Measurements from ENCODE around the gene HNF1A.
"Not testable (repeated sequence)": the region's sequence is repeated elsewhere in the genome, so short reads cannot be mapped to it uniquely, and the experiment has no call there.

The HNF1A gene, protein sequence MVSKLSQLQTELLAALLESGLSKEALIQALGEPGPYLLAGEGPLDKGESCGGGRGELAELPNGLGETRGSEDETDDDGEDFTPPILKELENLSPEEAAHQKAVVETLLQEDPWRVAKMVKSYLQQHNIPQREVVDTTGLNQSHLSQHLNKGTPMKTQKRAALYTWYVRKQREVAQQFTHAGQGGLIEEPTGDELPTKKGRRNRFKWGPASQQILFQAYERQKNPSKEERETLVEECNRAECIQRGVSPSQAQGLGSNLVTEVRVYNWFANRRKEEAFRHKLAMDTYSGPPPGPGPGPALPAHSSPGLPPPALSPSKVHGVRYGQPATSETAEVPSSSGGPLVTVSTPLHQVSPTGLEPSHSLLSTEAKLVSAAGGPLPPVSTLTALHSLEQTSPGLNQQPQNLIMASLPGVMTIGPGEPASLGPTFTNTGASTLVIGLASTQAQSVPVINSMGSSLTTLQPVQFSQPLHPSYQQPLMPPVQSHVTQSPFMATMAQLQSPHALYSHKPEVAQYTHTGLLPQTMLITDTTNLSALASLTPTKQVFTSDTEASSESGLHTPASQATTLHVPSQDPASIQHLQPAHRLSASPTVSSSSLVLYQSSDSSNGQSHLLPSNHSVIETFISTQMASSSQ

DNA sequence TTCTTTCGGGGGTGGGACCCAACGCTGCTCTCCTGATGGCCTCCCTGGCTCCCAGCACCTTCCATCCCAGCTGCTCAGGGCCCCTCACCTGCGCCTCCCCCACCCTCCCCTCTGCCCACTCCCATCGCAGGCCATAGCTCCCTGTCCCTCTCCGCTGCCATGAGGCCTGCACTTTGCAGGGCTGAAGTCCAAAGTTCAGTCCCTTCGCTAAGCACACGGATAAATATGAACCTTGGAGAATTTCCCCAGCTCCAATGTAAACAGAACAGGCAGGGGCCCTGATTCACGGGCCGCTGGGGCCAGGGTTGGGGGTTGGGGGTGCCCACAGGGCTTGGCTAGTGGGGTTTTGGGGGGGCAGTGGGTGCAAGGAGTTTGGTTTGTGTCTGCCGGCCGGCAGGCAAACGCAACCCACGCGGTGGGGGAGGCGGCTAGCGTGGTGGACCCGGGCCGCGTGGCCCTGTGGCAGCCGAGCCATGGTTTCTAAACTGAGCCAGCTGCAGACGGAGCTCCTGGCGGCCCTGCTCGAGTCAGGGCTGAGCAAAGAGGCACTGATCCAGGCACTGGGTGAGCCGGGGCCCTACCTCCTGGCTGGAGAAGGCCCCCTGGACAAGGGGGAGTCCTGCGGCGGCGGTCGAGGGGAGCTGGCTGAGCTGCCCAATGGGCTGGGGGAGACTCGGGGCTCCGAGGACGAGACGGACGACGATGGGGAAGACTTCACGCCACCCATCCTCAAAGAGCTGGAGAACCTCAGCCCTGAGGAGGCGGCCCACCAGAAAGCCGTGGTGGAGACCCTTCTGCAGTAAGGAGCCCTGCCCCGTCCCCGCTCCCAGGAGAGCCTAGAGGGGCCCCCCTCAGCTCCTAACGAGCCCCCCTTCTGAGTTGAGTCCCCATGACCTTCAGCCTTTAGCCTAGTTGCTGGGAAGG, at the start of gene HNF1A:
Gene HNF1A, plus strand, starts transcription at position 248 of the 924 bp plus-strand sequence. Its CDS starts 226 bp downstream, at position 474.
- no peak for DNase-seq

DNA sequence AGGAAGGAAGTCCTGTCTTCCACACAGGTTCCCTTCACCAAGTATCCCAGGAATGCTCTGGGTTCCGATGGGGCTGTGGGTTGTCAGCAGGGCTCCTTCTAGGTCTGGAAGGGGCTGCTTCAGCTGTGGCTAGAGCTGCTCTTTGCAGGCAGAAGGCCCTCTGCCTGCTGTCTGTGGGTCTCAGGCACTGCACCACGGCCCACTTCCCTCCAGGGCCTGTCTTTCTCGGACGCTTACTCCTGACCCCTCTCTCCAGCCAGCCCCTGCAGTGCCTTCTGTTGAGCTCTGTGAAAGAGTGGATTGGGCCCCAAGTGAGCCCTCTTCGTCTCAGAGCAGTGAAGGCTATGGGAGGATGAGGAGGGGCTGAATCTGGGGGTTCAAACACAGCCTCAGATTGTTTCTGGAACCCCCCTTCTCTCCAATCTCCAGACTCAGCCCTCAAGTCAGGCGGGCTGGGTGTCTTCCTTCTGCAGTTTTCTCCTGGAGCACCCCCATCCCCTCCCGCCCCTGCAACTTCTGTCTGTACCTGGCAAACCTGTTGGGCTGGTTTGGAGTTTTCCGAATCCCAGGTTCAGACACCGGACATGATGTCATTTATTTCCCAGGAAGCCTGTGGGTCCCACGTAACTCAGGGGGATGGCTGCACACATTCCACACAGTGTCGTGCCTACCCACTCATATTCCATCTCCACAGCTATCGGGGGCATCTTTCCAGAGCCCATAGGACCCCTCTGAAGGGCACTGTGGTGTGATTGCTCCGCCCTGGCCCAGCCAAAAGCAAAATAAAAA, 49.3 kb upstream of the HNF1A start:
- no peak for DNase-seq

DNA sequence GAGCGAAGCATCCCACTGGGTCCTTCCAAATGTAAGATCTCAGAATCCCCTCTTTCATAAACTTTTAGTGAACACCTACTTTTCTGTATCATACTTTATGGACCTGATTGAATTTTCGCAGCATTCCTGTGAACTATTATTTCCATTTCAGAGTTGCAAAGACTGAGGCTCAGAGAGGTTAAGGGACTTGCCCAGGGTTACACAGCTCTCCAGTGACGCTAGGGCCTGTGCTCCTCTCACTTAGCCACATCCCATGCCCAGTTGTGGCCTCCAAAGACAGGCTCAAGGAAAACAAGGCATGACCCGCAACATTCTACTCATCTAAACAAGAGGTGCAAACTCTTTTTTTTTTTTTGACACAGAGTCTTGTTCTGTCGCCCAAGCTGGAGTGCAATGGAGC, 48.3 kb upstream of the HNF1A start:
- DNase-seq, result no peak

DNA sequence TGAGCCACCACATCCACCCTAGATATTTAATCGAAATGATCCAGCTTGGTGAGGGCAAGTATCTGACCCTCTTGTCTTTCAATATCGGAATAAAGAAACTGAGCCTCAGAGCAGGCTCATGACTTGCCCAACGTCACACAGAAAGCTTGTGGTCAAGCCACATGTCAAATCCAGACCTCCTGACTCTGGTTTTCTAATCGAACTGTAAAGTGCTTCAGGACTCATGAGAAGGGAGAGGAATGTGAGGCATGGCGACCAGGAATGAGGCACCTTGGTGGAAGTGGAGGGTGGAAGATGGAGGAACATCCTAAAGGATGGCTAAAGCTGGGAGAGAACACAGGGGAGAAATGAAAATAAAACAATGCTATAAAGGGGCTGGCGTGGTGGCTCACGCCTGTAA, 46.3 kb upstream of the HNF1A start:
- DNase-seq, result no peak

DNA sequence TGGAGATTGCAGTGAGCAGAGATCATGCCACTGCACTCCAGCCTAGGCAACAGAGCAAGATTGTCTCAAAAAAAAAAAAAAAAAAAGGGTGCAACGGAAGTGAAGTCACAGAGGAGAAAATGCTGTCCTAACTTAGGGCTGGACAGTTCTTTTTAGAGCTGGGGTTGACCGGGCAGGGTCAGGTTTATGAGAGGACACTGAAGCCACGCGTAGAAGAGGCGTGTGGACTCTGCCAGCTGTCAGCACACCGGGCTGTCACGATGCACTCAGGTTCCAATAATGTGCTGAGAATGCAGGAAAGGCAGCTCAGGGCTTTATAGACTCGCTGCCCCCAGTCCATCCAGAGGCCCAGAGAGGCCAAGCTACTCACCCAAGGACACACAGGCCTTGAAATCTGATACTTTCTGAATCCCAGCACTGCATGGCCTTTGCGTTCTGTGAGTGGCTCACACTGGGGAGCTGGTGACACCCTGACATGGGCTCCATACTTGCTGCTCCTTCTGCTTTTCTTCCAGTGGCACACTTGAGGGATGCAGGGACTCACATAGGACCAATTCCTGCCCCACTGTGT, 45.3 kb upstream of the HNF1A start:
- no peak for DNase-seq

DNA sequence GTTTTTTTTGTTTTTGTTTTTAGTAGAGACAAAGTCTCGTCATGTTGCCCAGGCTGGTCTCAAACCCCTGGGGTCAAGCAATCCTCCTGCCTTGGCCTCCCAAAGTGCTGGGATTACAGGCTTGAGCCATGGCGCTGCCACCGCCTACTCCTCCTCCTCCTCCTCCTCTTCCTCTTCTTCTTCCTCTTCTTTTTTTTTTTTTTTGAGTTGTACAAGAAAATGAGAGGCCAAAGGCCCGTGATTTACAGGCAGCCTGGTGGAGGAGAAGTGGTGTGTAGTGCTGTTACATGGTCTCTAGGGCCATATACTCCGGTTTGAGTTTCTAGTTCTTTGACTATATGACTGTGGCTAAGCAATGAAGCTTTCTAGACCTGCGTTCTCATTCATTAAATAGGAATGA, 44.6 kb upstream of the HNF1A start:
- DNase-seq, result no peak

DNA sequence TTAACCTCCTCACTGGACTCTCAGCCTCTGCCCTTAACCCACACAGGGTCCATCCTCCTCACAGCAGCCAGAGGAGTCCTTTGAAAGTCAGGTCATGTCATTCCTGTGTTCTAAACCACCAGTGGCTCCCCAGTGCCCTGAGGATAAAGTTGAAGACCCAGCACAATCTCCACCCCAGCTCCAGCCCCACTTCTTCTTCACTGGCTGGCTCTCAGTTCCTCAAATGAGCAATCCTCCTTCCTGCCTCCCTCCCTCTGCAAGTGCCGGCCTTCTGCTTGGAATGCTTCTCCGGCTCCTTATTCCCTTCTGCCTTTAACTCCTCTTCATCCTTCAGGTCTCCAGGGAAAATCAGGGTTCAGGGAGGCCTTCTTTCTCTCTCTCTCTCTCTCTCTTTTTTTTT, 42.1 kb upstream of the HNF1A start:
- DNase-seq, result no peak

DNA sequence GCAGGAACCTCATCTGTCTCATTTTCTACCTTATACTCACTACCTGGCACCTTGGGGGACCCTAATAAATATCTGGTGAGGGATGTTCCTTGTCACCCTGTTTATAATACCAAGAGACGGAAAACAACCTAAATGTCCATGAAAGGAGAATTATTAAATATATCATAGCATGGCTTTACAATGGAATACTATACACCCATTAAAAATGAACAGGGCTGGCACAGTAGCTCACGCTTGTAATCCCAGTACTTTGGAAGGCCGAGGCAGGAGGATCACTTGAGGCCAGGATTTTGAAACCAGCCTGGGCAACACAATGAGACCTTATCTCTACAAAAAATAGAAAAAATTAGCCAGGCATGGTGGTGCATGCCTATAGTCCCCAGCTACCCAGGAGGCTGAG, 39.8 kb upstream of the HNF1A start:
- no peak for DNase-seq

DNA sequence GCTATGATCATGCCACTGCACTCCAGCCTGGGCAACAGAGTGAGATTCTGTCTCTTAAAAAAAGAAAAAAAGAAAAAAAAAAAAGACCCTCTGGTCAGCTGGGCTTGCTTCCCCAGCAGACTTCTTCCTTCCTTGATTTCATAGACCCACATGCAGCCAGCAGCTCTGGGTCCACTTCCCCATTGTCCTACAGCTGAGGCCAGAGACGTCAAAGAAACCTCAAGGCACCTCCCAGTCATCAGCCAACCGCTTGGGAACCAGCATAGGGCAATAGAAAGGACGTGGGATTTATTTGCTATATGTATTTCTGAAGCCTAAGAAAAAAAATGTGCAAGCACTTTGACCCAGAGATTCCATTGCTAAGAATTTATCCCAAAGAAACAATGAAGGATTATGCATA, 38.8 kb upstream of the HNF1A start:
- DNase-seq, result no peak

DNA sequence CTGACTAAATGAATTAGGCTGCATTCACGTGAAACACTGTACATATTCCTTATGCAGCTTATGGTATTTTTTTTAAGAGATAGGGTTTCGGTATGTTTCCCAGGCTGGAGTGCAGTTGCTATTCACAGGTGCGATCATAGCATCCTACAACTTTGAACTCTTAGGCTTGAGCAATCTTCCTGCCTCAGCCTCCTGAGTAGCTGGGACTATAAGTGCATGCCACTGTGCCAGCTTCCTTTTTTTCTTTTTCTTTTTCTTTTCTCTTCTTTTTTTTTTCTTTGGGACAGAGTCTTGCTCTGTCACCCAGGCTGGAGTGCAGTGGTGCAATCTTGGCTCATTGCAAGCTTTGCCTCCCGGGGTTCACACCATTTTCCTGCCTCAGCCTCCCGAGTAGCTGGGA, 38.3 kb upstream of the HNF1A start:
- DNase-seq, result no peak

DNA sequence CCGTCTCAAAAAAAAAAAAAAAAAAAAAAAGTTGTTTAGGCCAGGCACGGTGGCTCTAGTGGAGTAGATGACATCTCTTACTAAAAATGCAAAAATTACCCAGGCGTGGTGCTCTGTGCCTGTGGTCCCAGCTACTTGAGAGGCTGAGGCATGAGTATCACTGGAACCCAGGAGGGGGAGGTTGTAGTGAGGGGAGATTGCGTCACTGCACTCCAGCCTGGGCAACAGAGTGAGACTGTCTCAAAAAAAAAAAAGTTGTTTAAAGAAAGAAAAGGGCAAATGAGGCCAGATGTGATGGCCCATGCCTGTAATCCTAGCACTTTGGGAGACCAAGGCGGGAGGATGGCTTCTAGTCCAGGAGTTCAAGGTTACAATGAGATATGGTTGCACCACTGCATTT, 37.5 kb upstream of the HNF1A start:
- no peak for DNase-seq

DNA sequence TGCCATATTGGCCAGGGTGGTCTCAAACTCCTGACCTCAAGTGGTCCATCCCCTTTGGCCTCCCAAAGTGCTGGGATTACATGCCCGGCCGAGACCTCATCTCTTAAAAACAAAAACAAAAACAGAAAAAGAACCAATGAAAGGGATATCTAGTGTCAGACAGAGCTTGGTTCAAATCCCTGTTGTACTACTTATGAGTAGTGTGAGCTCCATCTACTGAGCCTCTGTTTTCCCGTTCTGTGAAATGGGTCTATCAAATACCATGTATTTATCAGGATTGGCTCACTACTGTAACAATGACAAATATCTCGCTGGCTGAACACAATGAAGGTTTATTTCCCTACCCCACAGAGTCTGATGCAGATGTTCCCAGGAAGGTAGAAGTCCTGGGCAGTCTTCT, 36.9 kb upstream of the HNF1A start:
- no peak for DNase-seq

DNA sequence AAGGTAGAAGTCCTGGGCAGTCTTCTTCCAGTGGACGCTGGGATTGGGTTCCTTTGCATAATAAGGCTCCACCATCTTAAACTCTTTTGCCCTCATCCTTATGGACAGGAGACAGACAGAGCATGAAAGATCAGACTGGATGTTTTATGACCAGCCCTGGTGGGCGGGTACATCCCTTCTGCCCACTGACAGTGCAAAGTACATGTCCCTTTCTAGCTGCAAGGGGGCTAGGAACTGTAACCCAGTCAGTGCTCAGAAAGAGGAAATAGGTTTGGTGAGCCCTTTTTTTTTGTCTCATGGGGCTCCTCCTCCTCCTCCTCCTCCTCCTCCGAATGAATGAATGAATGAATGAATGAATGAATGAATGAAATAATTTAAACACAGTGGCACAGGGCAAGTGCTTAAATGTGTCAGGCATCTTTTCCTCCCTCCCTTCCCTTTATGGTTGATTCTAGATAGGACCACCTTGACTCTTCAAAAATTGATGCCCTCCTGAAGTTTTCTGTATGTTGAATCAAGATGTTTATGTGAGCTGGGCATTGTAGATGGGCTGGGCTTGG, 36.4 kb upstream of the HNF1A start:
- DNase-seq, result no peak

DNA sequence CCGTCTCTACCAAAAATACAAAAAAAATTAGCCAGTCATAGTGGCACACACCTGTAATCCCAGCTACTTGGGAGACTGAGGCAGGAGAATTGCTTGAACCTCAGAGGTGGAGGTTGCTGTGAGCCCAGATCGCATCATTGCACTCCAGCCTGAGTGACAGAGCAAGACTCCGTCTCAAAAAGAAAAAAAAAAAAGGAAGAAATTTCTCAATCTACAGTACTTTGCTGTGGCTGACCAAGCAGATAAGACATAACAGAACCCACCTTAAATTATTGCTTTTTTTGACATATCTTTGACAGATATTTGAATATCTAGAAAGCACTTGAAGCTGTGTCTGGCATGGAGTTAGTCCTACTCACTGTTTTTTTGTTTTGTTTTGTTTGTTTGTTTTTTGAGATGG, 34.9 kb upstream of the HNF1A start:
- no peak for DNase-seq

DNA sequence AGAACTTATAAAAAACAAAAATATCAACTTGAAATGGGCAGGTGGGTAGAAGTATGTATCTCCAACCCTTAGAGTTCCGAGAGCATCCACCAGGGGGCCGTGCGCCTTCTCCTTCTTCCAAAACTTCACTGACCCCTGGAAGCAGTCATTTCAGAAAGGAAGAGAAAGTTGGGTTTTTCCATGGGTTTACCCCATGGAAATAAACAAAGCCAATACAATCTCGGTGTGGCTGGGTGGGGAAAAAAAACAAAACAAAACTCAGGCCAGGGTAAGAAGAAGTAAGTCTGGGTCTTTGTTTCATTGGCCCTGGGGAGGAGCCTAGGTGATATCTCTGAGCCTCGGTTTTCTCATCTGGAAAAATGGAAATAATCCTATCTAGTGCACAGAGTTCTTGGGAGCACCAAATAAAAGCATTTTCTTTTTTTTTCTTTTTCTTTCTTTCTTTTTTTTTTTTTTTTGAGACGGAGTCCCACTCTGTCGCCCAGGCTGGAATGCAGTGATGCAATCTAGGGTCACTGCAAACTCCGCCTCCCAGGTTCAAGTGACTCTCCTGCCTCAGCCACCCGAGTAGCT, 33.6 kb upstream of the HNF1A start:
- DNase-seq, result no peak

DNA sequence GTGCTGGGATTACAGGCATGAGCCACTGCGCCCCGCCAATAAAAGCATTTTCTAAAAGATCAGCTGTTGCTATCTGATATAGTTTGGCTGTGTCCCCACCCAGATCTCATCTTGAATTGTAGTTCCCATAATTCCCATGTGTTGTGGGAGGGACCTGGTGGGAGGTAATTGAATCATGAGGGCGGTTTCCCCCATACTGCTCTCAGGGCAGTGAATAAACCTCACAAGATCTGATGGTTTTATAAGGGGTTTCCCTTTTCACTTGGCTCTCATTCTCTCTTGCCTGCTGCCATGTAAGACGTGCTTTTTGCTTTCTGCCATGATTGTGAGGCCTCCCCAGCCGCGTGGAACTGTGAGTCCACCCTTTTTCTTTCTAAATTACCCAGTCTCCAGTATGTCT, 32.8 kb upstream of the HNF1A start:
- DNase-seq, result not testable (repeated sequence)

DNA sequence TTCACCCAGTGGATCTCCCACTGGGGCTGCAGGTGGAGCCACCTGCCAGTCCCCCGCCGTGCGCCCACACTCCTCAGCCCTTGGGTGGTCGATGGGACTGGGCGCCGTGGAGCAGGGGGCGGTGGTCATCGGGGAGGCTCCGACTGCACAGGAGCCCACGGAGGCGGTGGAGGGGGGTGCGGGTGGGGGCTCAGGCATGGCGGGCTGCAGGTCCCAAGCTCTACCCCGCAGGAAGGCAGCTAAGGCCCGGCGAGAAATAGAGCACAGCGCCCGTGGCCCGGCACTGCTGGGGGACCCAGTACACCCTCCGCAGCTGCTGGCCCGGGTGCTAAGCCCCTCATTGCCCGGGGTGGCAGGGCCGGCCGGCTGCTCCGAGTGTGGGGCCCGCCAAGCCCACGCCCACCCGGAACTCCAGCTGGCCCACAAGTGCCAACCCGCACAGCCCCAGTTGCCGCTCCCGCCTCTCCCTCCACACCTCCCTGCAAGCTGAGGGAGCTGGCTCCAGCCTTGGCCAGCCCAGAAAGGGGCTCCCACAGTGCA, 28.0 kb upstream of the HNF1A start:
- not testable (repeated sequence) for DNase-seq

DNA sequence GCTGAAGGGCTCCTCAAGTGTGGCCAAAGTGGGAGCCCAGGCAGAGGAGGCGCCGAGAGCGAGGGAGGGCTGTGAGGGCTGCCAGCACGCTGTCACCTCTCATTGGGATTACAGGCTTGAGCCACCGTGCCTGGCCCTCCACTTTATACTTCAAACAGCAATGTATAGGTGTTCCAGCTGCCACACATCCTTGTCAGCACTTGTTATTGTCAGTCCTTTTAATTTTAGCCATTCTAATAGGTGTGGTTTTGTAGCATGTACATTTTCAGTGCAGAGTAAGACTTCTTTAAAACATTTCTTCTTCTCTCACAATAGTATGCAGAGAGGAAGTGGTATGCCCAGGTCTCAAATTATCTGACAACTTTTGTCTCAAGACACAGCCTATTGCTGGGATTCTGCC, 27.5 kb upstream of the HNF1A start:
- DNase-seq, result no peak

DNA sequence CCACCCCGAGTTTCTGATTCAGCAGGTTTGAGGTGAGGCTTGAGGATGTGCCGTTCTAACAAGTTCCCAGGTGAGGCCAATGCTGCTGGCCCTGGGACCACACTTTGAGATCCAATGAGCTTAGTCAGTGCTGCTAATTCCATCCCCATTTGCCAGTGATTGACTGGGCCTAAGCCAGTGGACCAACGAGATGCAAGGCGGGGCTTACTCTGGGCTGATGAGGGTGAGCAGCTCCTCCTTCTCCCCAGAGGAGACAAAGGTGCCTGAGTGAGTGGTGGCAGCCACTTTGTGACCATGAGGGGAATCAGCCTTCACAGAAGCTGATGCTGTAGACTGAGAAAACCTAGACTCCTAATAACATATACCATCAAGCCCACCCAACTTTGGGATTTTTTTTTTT, 23.1 kb upstream of the HNF1A start:
- no peak for DNase-seq

DNA sequence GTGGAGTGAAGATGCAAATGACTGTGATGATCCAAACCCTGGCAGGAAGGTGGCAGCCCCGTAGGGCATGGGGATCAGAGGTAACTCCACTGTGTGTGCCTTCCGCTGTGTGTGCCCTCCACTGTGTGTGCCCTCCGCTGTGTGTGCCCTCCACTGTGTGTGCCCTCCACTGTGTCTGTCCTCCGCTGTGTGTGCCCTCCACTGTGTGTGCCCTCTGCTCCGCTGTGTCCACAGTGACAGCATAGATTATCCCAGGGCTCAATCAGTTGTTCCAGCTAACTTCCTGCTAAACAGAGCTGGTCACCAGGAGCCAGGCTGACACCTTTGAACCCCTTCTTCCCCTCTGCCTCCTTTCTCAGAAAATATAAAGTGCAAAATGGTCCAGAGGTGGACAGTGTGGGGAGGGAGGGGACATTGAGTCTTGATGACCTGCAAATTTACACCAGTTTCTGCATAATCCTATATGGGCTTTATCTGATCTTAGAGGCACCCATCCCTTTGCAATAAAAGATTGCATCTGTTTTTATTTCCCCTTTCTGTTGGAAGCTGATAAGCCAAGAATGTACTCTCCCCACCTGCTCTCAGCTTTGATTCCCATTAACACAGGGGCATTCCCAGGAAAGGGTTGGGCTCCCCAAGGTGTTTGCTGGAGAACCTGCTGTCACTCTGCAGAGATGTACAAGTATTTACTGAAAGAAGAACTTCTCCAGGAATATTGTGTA, 21.6 kb upstream of the HNF1A start:
- DNase-seq, result no peak

Data from NK-92 treated with Interleukin-12 subunit alpha and Interleukin-12 subunit beta, amount 100 ng/mL, for 24 hours (cell line).